ENCODE data around the gene SIRPG. TPM values are rescaled to one million over a fixed set of nuclear protein-coding genes. Genes with fewer than 3 reads are reported as not detected.
A peak's percentile ranks its signal among the peaks of the same experiment; 100 is the strongest.

SIRPG gene
- total and polyA plus RNA-seq, 2 of the 13 experiments (the other 11 are each of a cell fraction or from before 2014, with no cell fraction given): not detected

GRCh38 chr20:1635291-1635979 is 22.1 kb downstream of the SIRPG start:
- intact Hi-C loops (cut with micrococcal nuclease; ENCODE audit: unreplicated experiment) (no loop called here), in situ Hi-C loops (cut with HindIII; ENCODE audit: extremely low pct_ligation_motif_present, low pct_unique_long_range_greater_than_20kb) (no loop called here)
- no peak for ATAC-seq
- H3K4me3 ChIP-seq (replicated peaks in 1 of 3; ENCODE audit: insufficient read depth in 1 of 3, low read depth in 2 of 3, low read length in 3 of 3): no peak overlapping the region
- H3K27ac ChIP-seq (ENCODE audit: extremely low read length, insufficient read depth, low read length): no peak overlapping the region
- H3K79me2 ChIP-seq (ENCODE audit: insufficient read depth, low read length): no peaks in the 10 kb centered on the region
- no TSS peak for BruUV-seq (replicated peaks)
- TF ChIP-seq, protein P1, sequence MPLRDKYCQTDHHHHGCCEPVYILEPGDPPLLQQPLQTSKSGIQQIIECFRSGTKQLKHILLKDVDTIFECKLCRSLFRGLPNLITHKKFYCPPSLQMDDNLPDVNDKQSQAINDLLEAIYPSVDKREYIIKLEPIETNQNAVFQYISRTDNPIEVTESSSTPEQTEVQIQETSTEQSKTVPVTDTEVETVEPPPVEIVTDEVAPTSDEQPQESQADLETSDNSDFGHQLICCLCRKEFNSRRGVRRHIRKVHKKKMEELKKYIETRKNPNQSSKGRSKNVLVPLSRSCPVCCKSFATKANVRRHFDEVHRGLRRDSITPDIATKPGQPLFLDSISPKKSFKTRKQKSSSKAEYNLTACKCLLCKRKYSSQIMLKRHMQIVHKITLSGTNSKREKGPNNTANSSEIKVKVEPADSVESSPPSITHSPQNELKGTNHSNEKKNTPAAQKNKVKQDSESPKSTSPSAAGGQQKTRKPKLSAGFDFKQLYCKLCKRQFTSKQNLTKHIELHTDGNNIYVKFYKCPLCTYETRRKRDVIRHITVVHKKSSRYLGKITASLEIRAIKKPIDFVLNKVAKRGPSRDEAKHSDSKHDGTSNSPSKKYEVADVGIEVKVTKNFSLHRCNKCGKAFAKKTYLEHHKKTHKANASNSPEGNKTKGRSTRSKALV (CRISPR knock-in tag; IDR thresholded peaks at IDR 0.05): no peak
- 0 out of 2 replicates have a peak, but pooled peaks have one; percentile 60 for TF ChIP-seq ZKSCAN1 (IDR thresholded peaks at IDR 0.05; ENCODE audit: low read length)
- H3K27me3 ChIP-seq (ENCODE audit: control insufficient read depth in 1 of 2, insufficient read depth in 2 of 2, low read length in 2 of 2): no peaks in the 10 kb centered on the region
- no peaks in the 10 kb centered on the region for H4K20me1 ChIP-seq (ENCODE audit: insufficient read depth, low read length)
- no peak overlapping the region for H3K9ac ChIP-seq (ENCODE audit: insufficient read depth, low read depth, low read length)
- ChIA-PET CTCF (ENCODE audit: low intra/inter-chr PET ratio, low total read pairs) (no interaction called here), POLR2A (no interaction called here)
- no peak overlapping the region for H2AFZ ChIP-seq (ENCODE audit: low read length)
- DNase-seq (ENCODE audit: low spot score): no peak
- H3K4me2 ChIP-seq (ENCODE audit: low read depth, low read length): no peak overlapping the region
- no peaks in the 10 kb centered on the region for H3K9me3 ChIP-seq (ENCODE audit: low read length)
- FAIRE-seq: no peak
- 52% methylated on average over 10 of the region's 10 CpGs for WGBS (ENCODE audit: low lambda C conversion rate)
- peaks cover 41% of the 10 kb centered on the region for H3K4me1 ChIP-seq (ENCODE audit: insufficient read depth, low read length)
- H3K36me3 ChIP-seq (replicated peaks in 1 of 2; ENCODE audit: control insufficient read depth in 1 of 2, insufficient read depth in 2 of 2, low read length in 2 of 2): no peaks in the 10 kb centered on the region

DNA sequence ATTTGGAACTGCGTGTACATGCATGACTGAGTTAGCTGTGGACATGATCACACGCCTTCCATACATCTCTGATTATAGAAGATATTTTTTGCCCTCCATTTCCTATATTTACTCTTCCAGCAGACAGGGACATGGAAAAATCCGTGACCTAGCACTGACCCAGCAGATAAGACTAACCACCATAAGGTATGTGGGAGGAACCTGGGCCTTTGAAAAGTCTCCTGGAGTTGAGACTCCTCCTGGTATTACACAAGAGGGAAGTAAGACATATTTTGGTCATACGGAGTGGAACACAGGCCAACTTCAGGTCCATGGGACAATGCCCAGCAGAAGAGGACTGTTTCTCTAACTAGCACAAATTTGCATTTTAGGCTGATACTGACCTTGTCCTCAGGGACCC is 24.0 kb downstream of the SIRPG start:
- POLR2A ChIA-PET: no interaction called here
- TF ChIP-seq FOXA1 (IDR thresholded peaks at IDR 0.05): no peak
- peak; percentile 26 for TF ChIP-seq FOXA1 (CRISPR knock-in tag; IDR thresholded peaks at IDR 0.05)
- peak; percentile 44; the same call in 1 of the 2 replicates for TF ChIP-seq ZNF644 (CRISPR knock-in tag; IDR thresholded peaks at IDR 0.05; ENCODE audit: low read depth)
- peak; percentile 85 for TF ChIP-seq RARA (CRISPR knock-in tag; IDR thresholded peaks at IDR 0.05)
- TF ChIP-seq ARID5B (CRISPR knock-in tag; IDR thresholded peaks at IDR 0.05): peak; percentile 45
- no peak for TF ChIP-seq SOX13 (IDR thresholded peaks at IDR 0.05)
- TF ChIP-seq SOX13 (CRISPR knock-in tag; conservative IDR thresholded peaks at IDR 0.05 in 1 of 2, IDR thresholded peaks at IDR 0.05 in 1 of 2): 0 out of 4 replicates have a peak, but pooled peaks of 1 of the 2 experiments have one; percentile 36
- no peak for TF ChIP-seq SOX6 (IDR thresholded peaks at IDR 0.05)
- no peak for TF ChIP-seq SOX6 (CRISPR knock-in tag; IDR thresholded peaks at IDR 0.05)

More for the DNA sequence above, 24.0 kb downstream of the SIRPG start:
- CTCF ChIA-PET (ENCODE audit: low intra/inter-chr PET ratio, low total read pairs): no interaction called here
- intact Hi-C loops (cut with micrococcal nuclease; ENCODE audit: unreplicated experiment): no loop called here
- in situ Hi-C loops (cut with HindIII; ENCODE audit: extremely low pct_ligation_motif_present, low pct_unique_long_range_greater_than_20kb): no loop called here
- BruUV-seq (replicated peaks): no TSS peak
- DNase-seq (ENCODE audit: low spot score) (peak; percentile 66), FAIRE-seq (no peak), ATAC-seq (no peak)
- Histone ChIP-seq H4K20me1 (ENCODE audit: insufficient read depth, low read length) (no peaks in the 10 kb centered on the region), H3K4me2 (ENCODE audit: low read depth, low read length) (peak overlapping the region; percentile 1; the same call in 1 of the 2 replicates), H3K9ac (ENCODE audit: insufficient read depth, low read depth, low read length) (no peak overlapping the region), H3K4me1 (ENCODE audit: insufficient read depth, low read length) (peaks cover 41% of the 10 kb centered on the region), H2AFZ (ENCODE audit: low read length) (no peak overlapping the region), H3K9me3 (ENCODE audit: low read length) (no peaks in the 10 kb centered on the region), H3K36me3 (replicated peaks in 1 of 2; ENCODE audit: control insufficient read depth in 1 of 2, insufficient read depth in 2 of 2, low read length in 2 of 2) (no peaks in the 10 kb centered on the region), H3K27me3 (ENCODE audit: control insufficient read depth in 1 of 2, insufficient read depth in 2 of 2, low read length in 2 of 2) (no peaks in the 10 kb centered on the region; a peak in 2 of 5 replicates), H3K4me3 (replicated peaks in 1 of 3; ENCODE audit: insufficient read depth in 1 of 3, low read depth in 2 of 3, low read length in 3 of 3) (no peak overlapping the region), H3K27ac (ENCODE audit: extremely low read length, insufficient read depth, low read length) (no peak overlapping the region), H3K79me2 (ENCODE audit: insufficient read depth, low read length) (no peaks in the 10 kb centered on the region)
- WGBS (ENCODE audit: low lambda C conversion rate): 28% methylated on average over 4 of the region's 4 CpGs
